PC-3 (cell line): ENCODE measurements around the gene ANK2. TPM values are rescaled to one million over a fixed set of nuclear protein-coding genes. Genes with fewer than 3 reads are reported as not detected.

ENCODE experiments used
- ATAC-seq: fragments of 200-7000 bp; cut with Tn5 transposase; 2 replicates; pipeline ENCODE4 v1.9.1; 2020; ENCODE audit warnings: mild to moderate bottlenecking, moderate library complexity
- BruUV-seq: library from RNA; stranded (reverse); fragments of 400-500 nt; replicated peaks from 2 replicates; lab custom pipeline; 2021; lab: Mats Ljungman, UMichigan
- CTCF ChIA-PET: fragments of 300-600 bp; sonication (Branson Sonifier 250); formaldehyde crosslinking; loops from one replicate; lab custom pipeline; 2022; ENCODE audit warnings: antibody characterized with exemption; lab: Charles Lee
- POLR2A ChIA-PET: fragments of 300-600 bp; sonication (Branson Sonifier 250); formaldehyde crosslinking; loops from one replicate; lab custom pipeline; 2022; ENCODE audit warnings: antibody characterized with exemption; ENCODE audit not compliant: unreplicated experiment; lab: Charles Lee
- DNase-seq: peaks from one replicate; pipeline ENCODE4 v3.0.0-alpha.2; 2015
- H2AFZ ChIP-seq: fragments of 300-600 bp; sonication (generic); 2 replicates; pipeline ENCODE4 v1.6.0; 2016; ENCODE audit warnings: antibody characterized with exemption, low read length
- H3F3A ChIP-seq: fragments of 300-600 bp; sonication (generic); one replicate; pipeline ENCODE4 v1.6.0; 2017; ENCODE audit warnings: antibody characterized with exemption, low read length, control low read depth, mild to moderate bottlenecking; ENCODE audit not compliant: unreplicated experiment
- H3K27ac ChIP-seq: fragments of 300-600 bp; sonication (generic); 2 replicates; pipeline ENCODE4 v1.5.1; 2016; ENCODE audit warnings: mild to moderate bottlenecking, low read length
- H3K27me3 ChIP-seq: fragments of 300-600 bp; sonication (generic); 2 replicates; pipeline ENCODE4 v1.6.1; 2016; ENCODE audit warnings: low read length, mixed read lengths
- H3K36me3 ChIP-seq: fragments of 300-600 bp; sonication (generic); 2 replicates; pipeline ENCODE4 v1.6.1; 2016; ENCODE audit warnings: low read depth, mixed run types, low read length, mixed read lengths
- H3K4me1 ChIP-seq: fragments of 300-600 bp; sonication (generic); 2 replicates; pipeline ENCODE4 v1.5.1; 2016; ENCODE audit warnings: low read length; ENCODE audit not compliant: insufficient read depth
- H3K4me2 ChIP-seq: fragments of 300-600 bp; sonication (generic); 2 replicates; pipeline ENCODE4 v1.6.0; 2016; ENCODE audit warnings: low read length
- H3K4me3 ChIP-seq: fragments of 300-600 bp; sonication (generic); 2 replicates; pipeline ENCODE4 v1.5.1; 2016; ENCODE audit warnings: mild to moderate bottlenecking, low read length, mixed read lengths
- H3K79me2 ChIP-seq: fragments of 300-600 bp; sonication (generic); 2 replicates; pipeline ENCODE4 v1.6.1; 2017; ENCODE audit warnings: low read length, mixed read lengths
- H3K9ac ChIP-seq: fragments of 300-600 bp; sonication (generic); 2 replicates; pipeline ENCODE4 v1.6.0; 2016; ENCODE audit warnings: mild to moderate bottlenecking, low read length
- H3K9me2 ChIP-seq: fragments of 300-600 bp; sonication (generic); replicated peaks from 2 replicates; pipeline ENCODE4 v1.6.1; 2016; ENCODE audit warnings: mixed run types, low read length, mixed read lengths
- H3K9me3 ChIP-seq: fragments of 300-600 bp; sonication (generic); 2 replicates; pipeline ENCODE4 v1.6.1; 2016; ENCODE audit warnings: low read length, mixed read lengths
- H4K20me1 ChIP-seq: fragments of 300-600 bp; sonication (generic); 2 replicates; pipeline ENCODE4 v1.6.1; 2016; ENCODE audit warnings: low read length, mixed read lengths
- EZH2 ChIP-seq: fragments of 300-600 bp; sonication (generic); IDR thresholded peaks from one replicate; pipeline ENCODE4 v1.6.1; 2017; ENCODE audit warnings: antibody characterized with exemption, mild to moderate bottlenecking, low read length; ENCODE audit not compliant: unreplicated experiment
- EZH2phosphoT487 ChIP-seq: fragments of 300-600 bp; sonication (generic); IDR thresholded peaks from 2 replicates; pipeline ENCODE4 v1.6.1; 2018; ENCODE audit warnings: mild to moderate bottlenecking, antibody characterized with exemption, low read length, borderline replicate concordance
- intact Hi-C: fragments of 100-400 bp; cut with micrococcal nuclease; formaldehyde crosslinking; loops from 2 replicates; pipeline ENCODE4 v1.9.0; 2023
- total RNA-seq: library from RNA; depleted of rRNA; stranded (reverse); fragments of >200 nt; gene quantifications from 2 replicates; pipeline ENCODE4 v1.2.3, GENCODE V29; 2014
- TF ChIP-seq, protein P1 (sequence below): fragments of 300-600 bp; sonication (generic); conservative IDR thresholded peaks from 2 replicates; pipeline ENCODE4 v1.5.1; 2017; ENCODE audit warnings: antibody characterized with exemption, low read depth, mild to moderate bottlenecking, low read length

ANK2 gene
- total RNA-seq, 1 experiment from 2014 or later, result 1.8 TPM

DNA sequence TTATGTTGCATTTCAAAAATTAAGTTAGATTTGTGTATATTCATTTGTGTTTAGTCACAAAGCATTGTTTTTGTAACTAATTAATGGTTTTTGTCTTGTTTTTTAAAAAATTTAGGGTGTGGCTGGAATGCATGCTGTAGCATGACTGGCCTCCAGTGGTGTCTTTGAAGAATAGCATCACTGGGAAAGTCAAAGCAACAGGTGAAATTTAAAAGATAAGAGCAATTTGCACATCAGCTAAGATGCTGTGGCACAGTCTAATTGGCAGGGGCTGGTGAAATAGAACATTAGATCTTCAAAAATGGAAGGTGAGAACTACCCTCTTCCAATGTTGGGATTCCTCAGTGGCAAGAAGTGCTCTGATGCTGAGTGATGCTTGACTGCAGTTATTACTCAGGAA lies 45.3 kb downstream of the ANK2 start:
- POLR2A ChIA-PET, result no interaction called here
- Histone ChIP-seq H3F3A (no peaks in the 10 kb centered on the region), H3K9ac (no peak overlapping the region), H3K9me3 (no peaks in the 10 kb centered on the region), H3K4me3 (no peak overlapping the region), H4K20me1 (no peaks in the 10 kb centered on the region), H3K36me3 (no peaks in the 10 kb centered on the region; the same call in 1 of the 2 replicates), H3K27ac (no peak overlapping the region), H3K4me1 (no peaks in the 10 kb centered on the region), H3K27me3 (peaks cover 3% of the 10 kb centered on the region; the same call in 1 of the 2 replicates), H2AFZ (no peak overlapping the region), H3K79me2 (no peaks in the 10 kb centered on the region), H3K4me2 (no peak overlapping the region), H3K9me2 (no peaks in the 10 kb centered on the region)
- peak; percentile 30 for DNase-seq
- CTCF ChIA-PET, result interaction anchor here (0.6 kb wide), 1 partner anchor 143 kb away, joined by 3 read pairs; no protein-coding TSS in a partner anchor
- TF ChIP-seq, protein P1, sequence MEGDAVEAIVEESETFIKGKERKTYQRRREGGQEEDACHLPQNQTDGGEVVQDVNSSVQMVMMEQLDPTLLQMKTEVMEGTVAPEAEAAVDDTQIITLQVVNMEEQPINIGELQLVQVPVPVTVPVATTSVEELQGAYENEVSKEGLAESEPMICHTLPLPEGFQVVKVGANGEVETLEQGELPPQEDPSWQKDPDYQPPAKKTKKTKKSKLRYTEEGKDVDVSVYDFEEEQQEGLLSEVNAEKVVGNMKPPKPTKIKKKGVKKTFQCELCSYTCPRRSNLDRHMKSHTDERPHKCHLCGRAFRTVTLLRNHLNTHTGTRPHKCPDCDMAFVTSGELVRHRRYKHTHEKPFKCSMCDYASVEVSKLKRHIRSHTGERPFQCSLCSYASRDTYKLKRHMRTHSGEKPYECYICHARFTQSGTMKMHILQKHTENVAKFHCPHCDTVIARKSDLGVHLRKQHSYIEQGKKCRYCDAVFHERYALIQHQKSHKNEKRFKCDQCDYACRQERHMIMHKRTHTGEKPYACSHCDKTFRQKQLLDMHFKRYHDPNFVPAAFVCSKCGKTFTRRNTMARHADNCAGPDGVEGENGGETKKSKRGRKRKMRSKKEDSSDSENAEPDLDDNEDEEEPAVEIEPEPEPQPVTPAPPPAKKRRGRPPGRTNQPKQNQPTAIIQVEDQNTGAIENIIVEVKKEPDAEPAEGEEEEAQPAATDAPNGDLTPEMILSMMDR, result peak; percentile 83
- TF ChIP-seq EZH2, result no peak
- no TSS peak for BruUV-seq
- intact Hi-C loops, result loop anchor here (2.0 to 10.0 kb wide), 6 partner anchors 88 to 460 kb away; partner anchors contain the start of genes LARP7 and ZGRF1
- ATAC-seq, result no peak

DNA sequence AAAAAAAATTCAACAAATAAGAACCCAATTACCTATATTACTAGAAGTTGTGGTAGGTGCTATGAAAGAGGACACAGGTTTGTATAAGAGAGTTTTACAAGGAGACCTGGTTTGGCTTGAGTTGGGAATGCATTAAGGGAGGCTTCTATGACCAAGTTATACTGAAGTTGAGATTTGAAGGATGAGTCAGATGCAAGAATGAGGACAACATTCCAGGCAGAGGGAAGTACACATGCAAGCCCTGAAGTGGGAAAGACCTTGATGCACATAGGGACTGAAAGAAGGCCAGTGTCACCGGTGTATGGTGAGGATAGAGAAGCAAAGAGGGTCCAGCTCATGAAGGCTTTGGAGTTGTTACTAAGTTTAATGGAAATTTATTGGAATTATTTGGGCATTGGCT lies 52.2 kb downstream of the ANK2 start:
- H3K27ac ChIP-seq, result no peak overlapping the region
- no peaks in the 10 kb centered on the region for H3F3A ChIP-seq
- H3K9ac ChIP-seq, result no peak overlapping the region
- H4K20me1 ChIP-seq, result no peaks in the 10 kb centered on the region
- no peak for TF ChIP-seq EZH2
- TF ChIP-seq, protein P1, result no peak
- TF ChIP-seq EZH2phosphoT487, result no peak
- no peak overlapping the region for H3K4me2 ChIP-seq
- no peaks in the 10 kb centered on the region for H3K27me3 ChIP-seq
- CTCF ChIA-PET, result no interaction called here
- H3K9me2 ChIP-seq, result no peaks in the 10 kb centered on the region
- no peak overlapping the region for H3K4me3 ChIP-seq
- H3K79me2 ChIP-seq, result no peaks in the 10 kb centered on the region
- no peak overlapping the region for H2AFZ ChIP-seq
- POLR2A ChIA-PET, result no interaction called here
- peaks cover 5% of the 10 kb centered on the region; the same call in 1 of the 2 replicates for H3K4me1 ChIP-seq
- H3K9me3 ChIP-seq, result no peaks in the 10 kb centered on the region
- peak; percentile 36 for DNase-seq
- no peaks in the 10 kb centered on the region for H3K36me3 ChIP-seq
- no TSS peak for BruUV-seq
- intact Hi-C loops, result no loop called here
- ATAC-seq, result peak; percentile 29; the same call in 1 of the 2 replicates

DNA sequence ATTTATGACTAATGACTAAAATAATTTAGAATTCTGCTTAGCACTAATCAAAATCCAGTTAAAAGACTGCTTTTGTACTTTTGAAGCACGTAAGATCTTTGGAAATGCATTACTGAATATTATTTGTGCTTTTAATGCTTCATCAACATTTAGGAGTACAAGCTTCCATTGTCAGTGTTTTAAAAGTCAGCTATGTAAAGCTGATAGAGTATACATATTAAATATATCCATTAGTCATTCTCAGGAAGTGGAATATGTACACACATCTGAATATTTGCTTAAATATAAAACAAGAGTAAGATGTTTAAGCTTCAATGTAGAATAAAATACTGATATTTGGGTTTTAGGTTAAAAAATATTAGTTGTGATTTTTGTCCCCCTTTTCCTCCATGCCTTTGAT lies 54.1 kb downstream of the ANK2 start:
- no peak overlapping the region for H3K4me3 ChIP-seq
- ChIA-PET CTCF (interaction anchor here (0.9 kb wide), 1 partner anchor 75 kb away, joined by 6 read pairs; no protein-coding TSS in a partner anchor), POLR2A (interaction anchor here (0.6 kb wide), 1 partner anchor 65 kb away, joined by 4 read pairs; no protein-coding TSS in a partner anchor)
- intact Hi-C loops, result no loop called here
- H3K4me1 ChIP-seq, result peaks cover 5% of the 10 kb centered on the region; the same call in 1 of the 2 replicates
- H3K27me3 ChIP-seq, result no peaks in the 10 kb centered on the region
- no peaks in the 10 kb centered on the region for H3K36me3 ChIP-seq
- H3K9ac ChIP-seq, result no peak overlapping the region
- no peak overlapping the region; the same call in 1 of the 2 replicates for H3K27ac ChIP-seq
- H3K9me2 ChIP-seq, result no peaks in the 10 kb centered on the region
- H3K79me2 ChIP-seq, result no peaks in the 10 kb centered on the region
- no peak overlapping the region for H2AFZ ChIP-seq
- ATAC-seq (peak; percentile 93), DNase-seq (peak; percentile 30)
- no TSS peak for BruUV-seq
- no peaks in the 10 kb centered on the region for H3F3A ChIP-seq
- H4K20me1 ChIP-seq, result no peaks in the 10 kb centered on the region
- H3K9me3 ChIP-seq, result no peaks in the 10 kb centered on the region
- no peak overlapping the region; the same call in 1 of the 2 replicates for H3K4me2 ChIP-seq
- no peak for TF ChIP-seq EZH2
- no peak for TF ChIP-seq EZH2phosphoT487
- TF ChIP-seq, protein P1, result no peak
